Cerebellar nuclear complex (tissue), 1 donor: ENCODE measurements around the gene PRTN3.
A peak's percentile ranks its signal among the peaks of the same experiment; 100 is the strongest.

ENCODE experiments used
- DNase-seq, 2 experiments: peaks; one replicate each; lab custom pipeline; 2025; lab: John Stamatoyannopoulos, UW

PRTN3 gene, protein sequence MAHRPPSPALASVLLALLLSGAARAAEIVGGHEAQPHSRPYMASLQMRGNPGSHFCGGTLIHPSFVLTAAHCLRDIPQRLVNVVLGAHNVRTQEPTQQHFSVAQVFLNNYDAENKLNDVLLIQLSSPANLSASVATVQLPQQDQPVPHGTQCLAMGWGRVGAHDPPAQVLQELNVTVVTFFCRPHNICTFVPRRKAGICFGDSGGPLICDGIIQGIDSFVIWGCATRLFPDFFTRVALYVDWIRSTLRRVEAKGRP

GRCh38 chr19:840519-841206 lies at the start of gene PRTN3:
Gene PRTN3 (plus strand): TSS chr19:840999. CDS start chr19:841009, 10 bp downstream.
- DNase-seq = no peak

GRCh38 chr19:791007-791566 lies 49.7 kb upstream of the PRTN3 start:
- no peak for DNase-seq

DNA sequence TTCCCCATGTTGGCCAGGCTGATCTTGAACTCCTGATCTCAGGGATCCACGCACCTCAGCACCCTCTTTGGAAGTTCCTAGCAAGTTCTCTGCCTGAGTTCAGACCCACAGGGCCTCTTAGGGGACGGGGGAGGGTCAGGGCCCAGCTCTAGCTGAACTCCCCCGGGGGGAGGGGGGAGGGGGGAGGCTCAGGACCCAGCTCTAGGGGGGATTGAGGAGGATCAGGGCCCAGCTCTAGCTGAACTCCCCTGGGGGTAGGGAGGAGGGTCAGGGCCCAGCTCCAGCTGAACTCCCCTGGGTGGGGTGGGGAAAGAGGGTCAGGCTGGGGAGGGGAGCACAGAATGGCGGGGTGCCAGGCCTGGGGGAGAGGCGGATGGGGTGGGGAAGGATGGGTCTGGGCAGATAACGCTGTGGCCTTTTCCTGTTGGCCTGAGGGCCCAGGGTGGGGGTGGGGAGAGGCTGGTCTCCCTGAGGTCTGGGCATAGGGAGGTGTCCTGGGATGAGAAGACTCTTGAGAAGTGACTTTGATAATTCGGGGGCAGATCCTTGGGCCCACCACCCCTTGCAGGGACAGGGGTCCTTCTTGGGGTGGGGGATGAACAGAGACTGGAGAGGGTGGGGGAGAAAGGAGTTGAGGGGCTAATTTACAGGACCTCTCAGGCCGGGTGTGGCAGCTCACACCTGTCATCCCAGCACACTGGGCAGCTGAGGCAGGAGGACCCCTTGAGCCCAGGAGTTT lies 49.1 kb upstream of the PRTN3 start:
- DNase-seq = no peak

DNA sequence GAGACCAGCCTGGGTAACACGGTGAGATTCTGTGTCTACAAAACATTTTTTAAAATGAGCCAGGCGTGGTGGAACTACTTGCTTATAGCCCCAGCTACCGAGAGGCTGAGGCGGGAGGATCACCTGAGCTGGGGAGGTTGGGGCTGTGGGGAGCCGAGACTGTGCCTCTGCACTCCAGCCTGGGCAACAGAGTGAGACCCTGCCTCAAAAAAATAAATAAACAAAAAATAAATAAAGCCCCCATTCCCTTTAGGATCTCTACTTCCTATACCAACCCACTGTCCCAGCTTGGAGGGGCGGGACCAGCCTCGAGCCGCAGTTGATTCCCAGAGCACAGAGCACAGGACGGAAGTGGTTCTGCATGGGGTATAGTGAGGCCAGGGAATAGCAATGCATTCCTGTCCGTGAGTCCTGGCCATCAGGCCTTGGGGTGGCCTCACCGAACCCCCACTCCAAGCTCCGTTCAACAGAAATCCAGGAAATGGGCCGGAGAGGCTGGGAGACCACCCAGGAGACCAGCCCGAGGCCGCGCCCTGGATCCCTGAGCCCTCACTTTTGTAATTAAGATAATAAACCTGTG lies 48.4 kb upstream of the PRTN3 start:
- no peak for DNase-seq

GRCh38 chr19:793806-794205 lies 47.0 kb upstream of the PRTN3 start:
- no peak for DNase-seq

GRCh38 chr19:795073-795611 lies 45.7 kb upstream of the PRTN3 start:
- DNase-seq = no peak

- no peak for DNase-seq
Measured at GRCh38 chr19:795691-796581, 44.9 kb upstream of the PRTN3 start.

GRCh38 chr19:796692-797527 lies 43.9 kb upstream of the PRTN3 start, which contains the start of gene PTBP1:
Gene PTBP1 (plus strand): TSS chr19:797452. CDS start chr19:797498, 46 bp downstream.
- peak; percentile 95 to 99 for DNase-seq

- no peak for DNase-seq
Measured at GRCh38 chr19:797528-798414, 43.0 kb upstream of the PRTN3 start.

GRCh38 chr19:798415-799075 lies 42.3 kb upstream of the PRTN3 start:
- no peak for DNase-seq

DNA sequence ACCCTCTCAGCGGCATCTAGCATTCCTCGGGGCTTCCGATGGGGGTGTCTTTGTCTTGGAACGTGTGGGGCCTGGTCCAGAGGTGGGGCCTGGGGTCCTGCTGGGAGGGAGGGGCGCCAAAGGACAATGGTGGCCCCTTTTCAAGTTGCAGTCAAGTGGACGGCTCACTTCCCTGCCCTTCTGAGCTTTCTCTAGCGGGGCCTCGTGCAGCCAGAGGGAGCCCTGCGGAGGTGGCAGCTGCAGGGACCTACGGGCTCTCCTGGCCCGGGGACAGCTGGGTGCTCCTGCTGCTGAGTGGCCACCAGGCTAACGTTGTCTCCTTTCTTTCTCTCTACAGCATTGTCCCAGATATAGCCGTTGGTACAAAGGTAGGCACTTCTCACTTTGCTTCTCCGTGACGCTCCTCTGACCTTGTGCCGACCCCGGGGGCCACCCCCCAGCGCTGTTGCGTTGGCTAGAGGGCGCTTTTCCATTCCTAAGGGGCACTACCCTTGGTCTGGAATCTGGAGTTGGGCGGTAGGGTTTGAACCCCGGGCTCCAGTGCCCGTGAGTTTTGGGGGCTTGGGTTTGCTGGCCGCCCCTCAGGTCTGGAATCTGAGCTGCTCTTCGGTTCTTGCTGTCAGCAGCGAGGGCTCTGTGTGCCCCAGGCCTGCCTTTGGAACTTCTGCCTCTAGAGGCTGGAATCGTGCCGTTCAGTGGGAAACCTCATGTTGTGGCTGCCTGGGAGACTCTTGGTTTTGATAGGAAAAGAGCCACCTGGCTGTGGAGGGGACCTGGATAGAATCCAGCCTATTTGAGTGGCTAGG lies 41.5 kb upstream of the PRTN3 start:
- no peak for DNase-seq

DNA sequence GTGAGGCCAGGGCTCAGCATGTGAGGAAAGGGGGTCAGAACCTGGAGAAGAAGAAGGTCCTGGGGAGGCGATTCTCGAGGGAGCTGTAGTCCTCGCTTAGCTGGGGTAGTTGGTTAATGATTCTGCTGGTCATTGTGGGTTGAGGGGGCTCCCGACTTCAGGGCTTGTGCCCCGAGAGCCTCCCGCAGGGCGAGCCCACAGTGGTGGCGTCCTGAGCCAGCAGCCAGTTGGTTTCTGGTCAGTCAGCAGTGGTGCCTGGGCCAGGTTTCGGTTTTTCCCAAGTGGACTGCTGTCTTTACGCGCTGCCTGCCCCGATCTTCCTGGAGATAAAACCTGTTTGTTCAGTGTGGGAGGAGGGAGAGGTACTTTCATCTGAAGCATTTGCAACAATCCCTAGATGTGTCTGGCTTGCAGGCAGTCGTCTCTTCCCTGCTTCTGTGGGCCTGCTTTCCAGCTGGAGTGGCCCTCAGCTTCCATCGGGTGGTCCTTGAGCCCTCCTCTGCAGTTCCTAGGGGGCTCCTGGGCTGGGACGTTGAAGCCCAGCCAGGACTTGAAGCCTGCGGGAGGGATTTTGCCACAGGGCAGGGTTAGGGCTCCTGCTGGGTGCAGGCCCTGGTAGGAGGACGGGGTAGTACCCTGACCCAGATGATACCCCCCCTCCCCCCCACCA lies 40.3 kb upstream of the PRTN3 start:
- DNase-seq = no peak

- DNase-seq = no peak
Measured at GRCh38 chr19:801030-801860, 39.6 kb upstream of the PRTN3 start.

DNA sequence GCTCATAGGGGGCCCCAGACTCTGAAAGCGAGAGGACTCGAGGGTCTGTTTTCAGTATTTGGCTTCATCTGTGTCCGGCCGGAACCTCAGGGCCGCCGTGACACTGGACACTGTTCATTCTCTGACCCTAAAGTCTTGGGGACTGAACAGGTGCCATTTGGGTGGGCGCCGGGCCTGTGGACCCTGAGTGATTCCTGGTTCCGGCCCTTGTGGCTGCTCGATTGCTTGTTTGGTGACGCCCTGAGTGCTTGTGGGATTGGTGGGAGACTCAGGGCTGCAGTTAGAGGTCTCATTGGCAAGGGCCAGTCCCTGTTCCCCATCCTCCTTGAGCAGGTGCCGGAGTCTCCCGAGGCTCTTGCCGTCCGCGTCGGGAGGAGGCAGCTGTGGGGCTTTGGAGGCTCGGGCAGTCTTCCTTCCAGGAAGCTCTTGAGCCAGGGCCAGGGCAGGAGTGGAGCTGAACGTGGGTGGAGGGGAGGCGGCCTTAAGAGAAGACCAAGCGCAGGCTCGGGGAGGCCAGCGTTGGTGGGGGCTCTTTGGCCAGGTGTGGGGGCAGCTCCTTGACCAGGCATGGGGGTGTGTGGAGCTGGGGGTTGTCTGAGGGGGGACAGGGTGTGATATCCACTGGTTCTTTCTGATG lies 38.8 kb upstream of the PRTN3 start:
- no peak for DNase-seq

DNA sequence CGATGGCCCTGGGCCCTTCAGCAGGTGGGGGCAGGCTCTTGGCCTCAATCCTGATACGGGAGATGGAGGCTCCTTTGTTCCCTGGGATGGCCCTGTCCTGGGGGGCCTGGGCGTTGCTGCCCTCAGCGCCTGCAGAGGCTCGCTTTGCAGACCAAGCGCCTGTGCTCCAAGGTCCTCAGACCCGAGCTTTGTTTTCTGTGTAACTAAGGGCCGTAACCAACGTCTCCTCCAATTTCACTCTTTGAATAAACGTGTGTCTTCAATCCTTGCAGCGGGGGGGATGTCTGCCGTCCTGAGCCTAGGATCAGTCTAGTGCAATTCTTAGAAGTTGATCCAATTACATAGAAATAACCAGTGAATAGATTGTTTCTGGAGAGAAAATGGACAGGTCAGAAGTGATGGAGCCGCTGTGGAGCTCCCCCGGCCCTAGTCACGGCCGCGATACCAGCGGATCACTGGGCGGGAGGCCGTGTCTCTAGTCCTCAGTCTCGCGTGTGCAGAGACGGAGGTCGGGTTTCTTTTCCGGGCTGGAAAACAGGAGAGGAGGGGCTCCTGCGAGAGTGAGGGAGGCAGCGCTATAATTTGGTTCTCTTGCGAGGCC lies 38.2 kb upstream of the PRTN3 start:
- no peak for DNase-seq
